Activated CD8-positive, alpha-beta memory T cell treated with anti-CD3 and anti-CD28 coated beads, Interleukin-2, amount 50 U/mL, for 4 hours (primary cell): ENCODE data around the gene SHISA9.

Experiments
- DNase-seq: peaks from one replicate; pipeline ENCODE4 v3.0.0-alpha.2; 2020

The SHISA9 gene

DNA sequence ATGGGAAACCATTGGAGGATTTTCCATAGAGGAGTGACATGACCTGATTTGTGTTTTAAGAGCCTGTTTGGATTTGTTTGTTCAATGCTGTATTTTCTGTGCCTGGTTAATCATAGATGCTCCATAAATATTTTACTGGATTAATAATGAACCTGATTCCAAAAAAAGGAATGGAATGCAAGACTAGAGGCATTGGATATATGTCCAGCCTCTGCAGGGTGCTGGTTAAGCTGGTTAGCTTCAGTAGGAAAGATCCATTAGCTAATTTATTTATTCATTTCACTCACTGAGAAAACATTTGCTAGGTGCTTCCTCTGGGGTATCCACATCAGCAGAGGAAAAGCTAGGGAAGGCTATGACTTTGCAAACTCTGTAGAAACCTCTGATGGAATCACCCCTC is 57.7 kb downstream of the SHISA9 start:
- DNase-seq, result no peak

DNA sequence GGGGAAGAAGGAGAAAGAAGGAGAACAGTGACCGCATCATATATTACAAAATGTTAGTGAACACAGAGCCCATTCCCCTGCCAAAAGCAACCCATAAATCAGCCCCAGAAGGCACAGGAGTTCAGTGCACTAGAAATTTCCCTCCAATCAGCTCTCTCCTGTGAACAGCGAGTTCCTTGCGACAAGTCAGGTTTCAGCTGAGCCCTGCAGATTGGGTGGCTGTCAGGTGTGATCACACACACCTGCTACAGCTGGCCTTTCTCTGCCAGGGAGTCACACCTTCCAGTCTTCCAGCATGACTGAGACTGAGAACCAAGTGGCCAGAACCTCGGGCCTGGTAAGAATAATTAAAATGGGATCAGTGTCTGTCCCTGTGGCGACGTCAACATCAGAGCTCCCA is 60.2 kb downstream of the SHISA9 start:
- DNase-seq, result no peak

GRCh38 chr16:12964461-12964860 is 63.1 kb downstream of the SHISA9 start:
- DNase-seq, result no peak

DNA sequence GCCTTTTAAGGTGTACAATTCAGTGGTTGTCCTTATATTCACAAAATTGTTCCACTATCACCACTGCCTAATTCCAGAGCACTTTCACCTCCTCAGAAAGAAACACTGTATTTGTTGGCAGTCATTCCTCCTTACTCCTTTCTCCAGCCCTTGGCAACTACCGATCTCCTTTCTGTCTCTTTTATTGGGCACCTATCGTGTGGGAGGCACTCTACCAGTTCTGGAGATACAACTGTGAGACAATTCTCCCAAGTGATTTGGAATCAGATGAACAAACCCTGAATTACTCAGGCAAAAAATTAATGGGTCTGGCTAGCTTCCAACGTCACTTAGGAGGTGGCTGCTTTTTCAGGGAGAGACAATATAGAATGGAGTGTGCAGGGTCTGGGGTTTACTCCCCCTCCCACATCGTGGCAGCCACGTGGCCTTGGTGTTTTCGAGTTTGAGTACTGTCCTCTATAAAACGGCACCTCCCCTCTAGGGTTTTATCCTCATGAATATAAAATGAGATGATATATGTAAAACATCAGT is 63.9 kb downstream of the SHISA9 start:
- no peak for DNase-seq

DNA sequence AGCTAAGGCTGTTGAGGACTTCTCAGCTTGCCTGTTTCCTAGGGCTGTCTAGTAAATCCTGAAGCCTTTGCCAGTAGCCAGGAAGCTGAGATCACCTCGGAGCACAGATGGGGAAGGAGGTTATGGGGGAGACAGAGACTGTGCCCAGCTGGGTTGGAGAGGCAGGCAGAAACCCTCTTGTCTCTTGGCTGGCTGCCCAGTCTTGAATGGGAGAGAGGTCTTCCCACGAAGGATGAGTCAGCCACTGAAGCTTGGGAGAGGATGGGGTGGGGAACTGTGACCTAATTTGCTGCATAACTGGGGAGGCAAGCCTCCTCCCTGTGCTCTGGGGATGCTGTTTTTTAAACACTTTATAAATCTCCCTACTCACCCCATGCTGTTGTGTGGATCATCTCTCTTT is 69.8 kb downstream of the SHISA9 start:
- DNase-seq, result no peak

- no peak for DNase-seq
Measured at GRCh38 chr16:12972246-12972645, 70.8 kb downstream of the SHISA9 start.

DNA sequence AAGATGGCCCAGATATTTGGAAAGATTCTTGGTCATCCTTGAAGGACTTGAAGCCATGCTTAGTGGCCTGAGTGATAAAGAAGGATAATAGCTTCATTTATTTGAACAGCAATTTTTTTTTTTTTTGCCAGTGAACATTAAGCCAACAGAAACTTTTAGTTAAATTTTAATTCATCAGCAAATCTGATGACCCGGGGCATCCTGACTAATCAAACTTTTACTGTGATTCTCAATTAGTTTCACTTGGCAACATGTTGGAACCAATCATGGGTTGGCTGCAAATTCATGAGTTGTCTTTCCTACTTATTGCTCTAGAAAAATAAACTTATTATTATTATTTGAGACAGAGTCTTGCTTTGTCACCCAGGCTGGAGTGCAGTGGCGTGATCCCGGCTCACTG is 74.4 kb downstream of the SHISA9 start:
- no peak for DNase-seq

DNA sequence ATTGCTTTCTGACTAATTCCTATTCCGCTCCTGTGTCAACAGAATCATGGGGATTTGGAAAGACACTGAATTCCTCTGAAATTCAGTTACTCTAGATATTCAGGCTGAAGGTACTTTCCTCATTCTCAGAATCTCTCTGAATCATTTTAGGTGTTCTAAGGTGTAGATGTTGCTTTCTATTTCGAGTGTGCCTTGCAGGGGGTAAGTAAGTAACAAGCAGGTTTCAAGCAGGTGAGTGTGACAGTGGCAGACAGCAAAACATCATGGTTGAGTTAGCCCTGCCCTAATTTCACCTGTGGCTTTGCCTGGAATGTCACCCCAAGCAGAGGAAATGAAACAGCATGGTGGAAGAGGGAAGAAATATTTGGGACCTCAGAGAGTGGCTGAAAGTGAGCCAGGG is 75.1 kb downstream of the SHISA9 start:
- no peak for DNase-seq

- DNase-seq, result no peak
Measured at GRCh38 chr16:12976936-12977335, 75.5 kb downstream of the SHISA9 start.

DNA sequence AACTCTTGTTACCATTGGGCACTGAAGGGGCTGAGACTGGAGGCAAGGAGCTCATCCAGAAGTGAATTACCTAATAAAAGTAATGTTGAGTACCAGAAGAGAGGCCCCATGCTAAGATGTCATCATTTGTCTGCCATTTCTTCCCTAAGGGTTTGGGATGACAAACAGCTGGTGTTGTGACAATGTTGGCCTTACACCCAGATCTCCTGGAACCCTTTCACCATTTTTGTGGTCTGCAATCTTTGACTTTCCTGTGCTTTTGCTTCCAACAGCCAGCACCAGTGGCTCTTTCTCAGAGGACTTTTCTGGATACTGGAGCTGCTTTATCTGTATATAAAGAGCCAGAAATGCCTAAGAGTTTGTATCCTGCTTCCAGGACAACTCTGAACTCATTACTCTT is 84.1 kb downstream of the SHISA9 start:
- DNase-seq, result no peak

- DNase-seq, result no peak
Measured at GRCh38 chr16:12988071-12988470, 86.7 kb downstream of the SHISA9 start.

DNA sequence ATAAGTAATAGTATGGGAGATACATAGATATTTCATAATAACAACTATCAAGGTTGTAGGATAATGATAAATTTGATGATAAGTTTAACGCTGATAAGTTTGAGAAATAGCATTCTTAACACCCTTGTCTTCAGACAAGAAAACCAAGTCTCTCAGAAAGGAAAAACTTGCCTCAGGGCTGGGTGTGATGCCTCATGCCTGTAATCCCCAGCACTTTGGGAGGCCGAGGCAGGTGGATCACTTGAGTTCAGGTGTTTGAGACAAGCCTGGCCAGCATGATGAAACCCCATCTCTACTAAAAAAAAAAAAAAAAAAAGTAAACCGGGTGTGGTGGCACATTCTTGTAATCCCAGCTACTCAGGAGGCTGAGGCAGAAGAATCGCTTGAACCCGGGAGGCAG is 90.7 kb downstream of the SHISA9 start:
- no peak for DNase-seq

DNA sequence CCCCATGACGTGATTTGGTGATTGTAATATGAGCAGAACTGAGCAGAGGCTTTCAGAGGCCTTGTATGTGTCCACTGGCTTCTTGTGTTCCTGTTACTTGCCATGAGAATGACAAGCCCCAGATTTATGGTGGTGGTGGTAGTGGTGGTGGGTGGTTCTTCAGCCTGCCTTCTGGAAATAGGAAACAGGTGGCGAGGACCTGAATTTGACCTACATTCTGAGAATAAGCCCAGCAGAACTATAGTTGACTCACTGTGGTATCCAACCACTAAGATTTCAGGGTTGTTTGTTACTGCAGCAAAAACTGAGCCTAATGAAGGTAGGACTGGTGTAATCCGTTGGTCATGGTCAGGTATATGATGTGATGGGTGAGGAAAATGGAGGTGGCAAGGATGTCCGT is 93.0 kb downstream of the SHISA9 start:
- DNase-seq, result no peak

- DNase-seq, result no peak
Measured at GRCh38 chr16:12995721-12996372, 94.4 kb downstream of the SHISA9 start.

DNA sequence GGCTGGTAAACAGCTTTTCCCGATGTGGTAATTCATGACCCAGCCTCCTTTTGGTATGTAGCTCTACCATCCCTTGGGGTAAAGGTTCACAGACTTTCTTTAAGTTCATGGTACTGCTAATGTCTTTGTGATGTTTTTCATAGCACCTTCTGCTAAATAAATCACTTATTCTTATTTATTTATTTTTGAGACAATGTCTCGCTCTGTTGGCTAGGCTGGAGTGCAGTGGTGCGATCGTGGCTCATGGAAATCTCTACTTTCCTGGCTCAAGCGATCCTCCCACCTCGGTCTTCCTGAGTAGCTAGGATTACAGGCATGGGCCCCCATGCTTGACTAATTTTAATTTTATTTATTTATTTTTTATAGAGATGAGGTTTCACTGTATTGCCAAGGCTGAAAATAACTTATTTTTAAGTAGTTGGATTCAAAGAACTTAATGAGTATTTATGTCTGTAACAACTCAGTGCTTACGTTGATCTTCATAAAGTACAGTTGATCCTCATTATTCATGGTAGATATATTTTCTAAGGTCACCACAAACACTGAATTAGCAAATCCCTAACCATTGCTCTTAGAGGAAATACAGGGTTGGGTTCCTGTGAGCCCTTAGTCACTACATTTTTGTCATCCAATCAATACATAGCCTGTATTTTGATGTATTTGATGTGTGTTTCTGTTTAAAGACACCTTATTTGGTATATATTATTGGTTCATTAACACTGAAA is 97.1 kb downstream of the SHISA9 start:
- DNase-seq, result no peak

DNA sequence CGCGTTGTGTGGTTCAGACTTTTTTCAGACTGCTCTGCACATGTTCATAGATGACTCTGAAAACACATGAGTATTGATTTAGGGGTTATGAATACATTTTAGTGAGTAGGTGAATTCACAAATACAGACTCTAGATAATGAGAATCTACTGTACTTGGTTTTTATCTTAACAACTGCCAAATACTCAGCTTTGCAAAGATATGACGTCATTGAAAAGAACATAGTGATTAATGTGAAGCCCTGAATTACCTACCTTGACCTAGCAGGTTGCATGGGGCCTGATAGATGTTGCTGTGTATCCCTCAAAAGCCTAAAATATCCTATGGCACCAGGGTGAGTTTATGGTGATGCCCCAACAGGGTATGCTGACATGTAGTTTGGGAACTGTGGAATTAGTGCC is 98.0 kb downstream of the SHISA9 start:
- DNase-seq, result no peak

DNA sequence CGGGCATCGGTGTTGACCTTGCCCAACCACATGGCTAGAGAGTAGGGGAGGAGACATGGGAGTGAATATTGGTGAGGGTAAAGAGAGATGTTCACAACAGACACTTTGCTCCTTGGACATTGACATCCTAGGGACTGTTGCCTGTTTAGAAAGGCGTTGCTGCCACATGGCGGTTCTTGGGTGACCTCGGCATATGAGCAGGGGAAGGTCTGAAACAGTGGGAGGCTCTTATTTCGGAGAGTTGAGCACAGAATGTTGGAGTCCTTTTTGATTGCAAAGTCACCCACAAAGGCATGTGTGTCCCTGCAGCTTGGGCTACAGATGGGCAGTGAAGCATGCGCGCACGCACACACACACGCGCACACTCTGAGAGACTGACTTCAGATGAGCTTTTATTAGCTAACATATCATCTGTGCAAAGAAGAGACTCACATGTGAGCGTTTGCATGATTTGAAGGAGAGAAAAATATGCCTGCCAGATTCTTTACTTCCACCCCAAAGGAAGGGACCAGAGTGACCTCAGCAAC is 104.4 kb downstream of the SHISA9 start:
- DNase-seq, result no peak

DNA sequence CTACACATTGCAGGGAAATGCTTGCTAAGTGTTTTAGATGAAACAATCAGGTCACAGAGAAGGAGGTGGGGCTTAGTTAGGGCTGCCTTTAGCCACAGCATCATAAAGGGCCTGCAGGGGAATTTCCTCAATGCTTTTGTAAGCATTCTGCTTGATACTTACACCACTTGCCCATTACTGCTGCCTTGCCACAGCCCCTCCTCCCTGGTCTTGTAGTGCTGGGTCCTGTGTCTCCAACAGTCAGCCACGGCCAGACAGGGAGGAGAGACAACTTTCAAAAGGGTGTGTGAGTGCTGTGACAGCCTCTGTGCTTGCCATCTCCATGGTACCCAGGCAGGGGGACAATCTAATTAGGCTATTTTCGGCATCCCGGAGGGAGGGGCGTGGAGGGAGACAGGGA is 111.2 kb downstream of the SHISA9 start:
- no peak for DNase-seq

DNA sequence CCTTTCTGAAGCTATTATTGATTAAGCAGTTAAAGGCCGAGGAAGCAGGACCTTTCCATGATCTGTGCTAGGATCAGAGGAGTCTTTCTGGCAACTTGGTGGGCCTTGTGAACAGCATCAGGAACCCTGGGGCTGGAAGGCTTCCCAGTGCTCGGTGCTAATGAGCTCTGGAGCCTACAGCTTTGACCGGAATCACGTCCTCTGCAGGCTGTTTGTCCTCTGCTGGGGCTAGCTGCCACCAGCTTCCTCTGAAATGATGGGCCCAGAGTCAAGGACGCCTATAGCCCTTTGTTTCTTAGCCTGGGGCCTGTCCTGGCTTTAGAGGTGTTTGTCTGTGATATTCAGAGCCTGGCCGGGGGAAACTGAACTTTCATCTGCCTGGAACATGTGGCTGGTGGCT is 111.6 kb downstream of the SHISA9 start:
- DNase-seq, result no peak

DNA sequence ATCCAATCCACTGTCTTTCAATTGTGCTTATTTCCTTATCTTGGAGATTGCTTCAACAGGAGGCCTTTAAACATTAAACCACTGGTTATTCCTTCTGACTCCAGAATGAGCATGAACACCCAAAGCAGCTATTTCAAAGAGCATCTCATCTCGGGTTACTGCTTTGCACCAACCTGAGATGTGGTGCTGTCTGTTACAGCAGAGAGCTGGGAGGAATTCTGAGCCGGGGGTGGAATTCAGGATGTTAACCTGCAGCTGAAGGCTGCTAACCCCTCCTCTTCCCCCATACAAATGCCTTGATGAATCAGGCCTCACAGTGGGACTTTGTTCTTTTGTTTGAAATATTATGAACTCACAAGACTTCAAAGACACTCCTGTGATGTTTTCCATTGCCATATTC is 113.1 kb downstream of the SHISA9 start:
- DNase-seq, result no peak

DNA sequence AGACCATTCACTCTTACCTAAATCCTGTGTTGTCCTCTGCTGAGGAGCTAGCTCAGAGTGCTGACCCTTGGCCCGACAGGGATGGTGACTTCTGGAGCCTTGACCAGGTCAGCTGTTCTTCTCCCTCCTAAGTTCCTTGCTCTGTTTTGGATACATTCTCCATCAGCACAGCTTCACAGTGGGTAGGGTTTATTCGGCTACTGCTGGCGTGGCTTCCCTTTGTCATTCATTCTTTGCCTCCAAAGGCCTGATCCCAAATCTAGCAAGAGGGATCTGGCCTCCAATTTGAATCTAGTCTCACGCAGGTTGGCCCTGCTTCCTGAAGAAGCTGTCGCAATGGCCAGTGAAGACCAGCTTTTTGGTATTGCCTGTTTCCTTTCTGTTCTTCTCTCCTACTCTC is 116.6 kb downstream of the SHISA9 start:
- DNase-seq, result no peak

GRCh38 chr16:13021996-13022395 is 120.6 kb downstream of the SHISA9 start:
- DNase-seq, result no peak

DNA sequence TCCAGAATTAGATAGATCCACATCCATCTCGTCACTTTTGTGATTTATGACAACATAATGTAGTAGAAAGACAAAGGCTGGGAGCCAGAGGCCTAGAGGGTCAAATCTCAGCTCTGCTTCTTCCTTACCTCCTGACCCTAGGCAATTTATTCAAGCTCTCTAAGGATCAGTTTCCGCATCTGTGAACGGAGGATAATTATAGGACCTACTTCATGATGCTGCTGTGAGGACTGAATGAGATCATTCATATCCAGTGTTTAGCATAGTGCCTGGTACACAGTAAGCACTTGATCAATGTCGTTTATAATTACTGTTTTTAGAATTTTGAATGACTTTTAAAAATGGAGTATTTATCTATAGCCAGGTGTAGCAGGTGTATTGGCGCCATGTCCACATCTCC is 128.4 kb downstream of the SHISA9 start:
- no peak for DNase-seq

GRCh38 chr16:13030769-13031168 is 129.4 kb downstream of the SHISA9 start:
- no peak for DNase-seq

- DNase-seq, result no peak
Measured at GRCh38 chr16:13032911-13033310, 131.5 kb downstream of the SHISA9 start.
